H9 (cell line): ENCODE results near the gene LRP10. TPM values are rescaled to one million over a fixed set of nuclear protein-coding genes. Genes with fewer than 3 reads are reported as not detected.

ENCODE experiments used
- DNase-seq: peaks from one replicate; pipeline ENCODE4 v3.0.0-alpha.2; 2017
- H2AFZ ChIP-seq: one replicate; pipeline ENCODE4 v1.6.1; 2013; ENCODE audit warnings: mild to moderate bottlenecking, low read length, control low read depth, moderate library complexity
- H2AK5ac ChIP-seq: 2 replicates; pipeline ENCODE4 v1.6.1; 2013; ENCODE audit warnings: low read length, control low read depth, mixed read lengths; ENCODE audit not compliant: insufficient read length
- H2BK120ac ChIP-seq: one replicate; pipeline ENCODE4 v1.6.1; 2013; ENCODE audit warnings: low read depth, mild to moderate bottlenecking, low read length, control low read depth, inconsistent platforms; ENCODE audit not compliant: poor library complexity, severe bottlenecking
- H2BK12ac ChIP-seq: 2 replicates; pipeline ENCODE4 v1.6.1; 2013; ENCODE audit warnings: low read length, control low read depth, mixed read lengths, low read depth; ENCODE audit not compliant: insufficient read length
- H2BK15ac ChIP-seq: 2 replicates; pipeline ENCODE4 v1.6.1; 2013; ENCODE audit warnings: low read depth, low read length, control low read depth
- H2BK20ac ChIP-seq: one replicate; pipeline ENCODE4 v1.6.1; 2013; ENCODE audit warnings: low read depth, mild to moderate bottlenecking, low read length, control low read depth, inconsistent platforms; ENCODE audit not compliant: poor library complexity, severe bottlenecking
- H2BK5ac ChIP-seq: 2 replicates; pipeline ENCODE4 v1.6.1; 2013; ENCODE audit warnings: low read length, control low read depth, mixed read lengths; ENCODE audit not compliant: insufficient read length
- H3K14ac ChIP-seq: 2 replicates; pipeline ENCODE4 v1.6.1; 2013; ENCODE audit warnings: low read length, control low read depth; ENCODE audit not compliant: insufficient read depth
- H3K18ac ChIP-seq: 2 replicates; pipeline ENCODE4 v1.6.1; 2013; ENCODE audit warnings: low read depth, mild to moderate bottlenecking, mixed read lengths, low read length, control low read depth; ENCODE audit not compliant: insufficient read length
- H3K23ac ChIP-seq: 2 replicates; pipeline ENCODE4 v1.6.1; 2013; ENCODE audit warnings: low read length, control low read depth, mixed read lengths, low read depth; ENCODE audit not compliant: insufficient read length
- H3K23me2 ChIP-seq: 2 replicates; pipeline ENCODE4 v1.6.1; 2013; ENCODE audit warnings: low read depth, mild to moderate bottlenecking, mixed read lengths, low read length, control low read depth; ENCODE audit not compliant: insufficient read length, poor library complexity, severe bottlenecking
- H3K27ac ChIP-seq: 2 replicates; pipeline ENCODE4 v1.5.1; 2013; ENCODE audit warnings: low read length, control low read depth, mixed read lengths, low read depth; ENCODE audit not compliant: insufficient read length
- H3K27me3 ChIP-seq: 2 replicates; pipeline ENCODE4 v1.6.1; 2013; ENCODE audit warnings: low read length, control low read depth, inconsistent platforms; ENCODE audit not compliant: insufficient read depth
- H3K4ac ChIP-seq: 2 replicates; pipeline ENCODE4 v1.6.1; 2013; ENCODE audit warnings: low read depth, mild to moderate bottlenecking, control low read depth, inconsistent platforms, low read length, moderate library complexity
- H3K4me1 ChIP-seq: 2 replicates; pipeline ENCODE4 v1.6.1; 2013; ENCODE audit warnings: low read length, control low read depth, inconsistent platforms; ENCODE audit not compliant: insufficient read depth
- H3K4me2 ChIP-seq: 2 replicates; pipeline ENCODE4 v1.6.1; 2013; ENCODE audit warnings: low read length, control low read depth, mixed read lengths; ENCODE audit not compliant: insufficient read length, insufficient read depth
- H3K56ac ChIP-seq: 2 replicates; pipeline ENCODE4 v1.6.1; 2013; ENCODE audit warnings: low read depth, mild to moderate bottlenecking, mixed read lengths, low read length, control low read depth; ENCODE audit not compliant: insufficient read length
- H3K79me1 ChIP-seq: 2 replicates; pipeline ENCODE4 v1.6.1; 2013; ENCODE audit warnings: low read depth, mild to moderate bottlenecking, moderate library complexity, low read length, control low read depth, inconsistent platforms; ENCODE audit not compliant: insufficient read depth, poor library complexity, severe bottlenecking
- H3K79me2 ChIP-seq: 2 replicates; pipeline ENCODE4 v1.6.1; 2013; ENCODE audit warnings: low read length, control low read depth, inconsistent platforms; ENCODE audit not compliant: insufficient read depth
- H3K9ac ChIP-seq: 2 replicates; pipeline ENCODE4 v1.6.1; 2013; ENCODE audit warnings: low read length, control low read depth, mixed read lengths; ENCODE audit not compliant: insufficient read length; ENCODE audit errors: extremely low read depth
- H3K9me3 ChIP-seq: one replicate; pipeline ENCODE4 v1.6.1; 2013; ENCODE audit warnings: low read depth, low read length, inconsistent platforms; ENCODE audit not compliant: control insufficient read depth
- H3T11ph ChIP-seq: one replicate; pipeline ENCODE4 v1.6.1; 2013; ENCODE audit warnings: mild to moderate bottlenecking, low read length, control low read depth, inconsistent platforms
- H4K20me1 ChIP-seq: one replicate; pipeline ENCODE4 v1.6.1; 2013; ENCODE audit not compliant: control insufficient read depth, insufficient read length, insufficient read depth
- H4K5ac ChIP-seq: 2 replicates; pipeline ENCODE4 v1.6.1; 2013; ENCODE audit warnings: low read depth, mild to moderate bottlenecking, mixed read lengths, low read length, control low read depth; ENCODE audit not compliant: insufficient read length
- H4K8ac ChIP-seq: replicated peaks from 2 replicates; pipeline ENCODE4 v1.6.1; 2013; ENCODE audit warnings: low read length, control low read depth, mixed read lengths, low read depth; ENCODE audit not compliant: insufficient read length
- H4K91ac ChIP-seq: 2 replicates; pipeline ENCODE4 v1.6.1; 2013; ENCODE audit warnings: low read depth, mild to moderate bottlenecking, moderate library complexity, mixed read lengths, low read length, control low read depth; ENCODE audit not compliant: insufficient read length
- H3K27ac Mint-ChIP-seq, 3 experiments: 2 replicates in 2 of 3; 3 replicates in 1 of 3; pipeline ENCODE4 v1.8.0; 2020 to 2021; ENCODE audit warnings: mixed read lengths in 3 of 3, mild to moderate bottlenecking in 1 of 3, moderate library complexity in 1 of 3
- H3K27me3 Mint-ChIP-seq: 2 replicates; pipeline ENCODE4 v1.8.0; 2021; ENCODE audit warnings: low read depth, mild to moderate bottlenecking, moderate library complexity, mixed read lengths
- H3K36me3 Mint-ChIP-seq, 3 experiments: 2 replicates in 2 of 3; 3 replicates in 1 of 3; pipeline ENCODE4 v1.8.0; 2020 to 2021; ENCODE audit warnings: low read depth in 3 of 3, mixed read lengths in 3 of 3; ENCODE audit not compliant: insufficient read depth in 1 of 3
- H3K4me1 Mint-ChIP-seq, 2 experiments: 2 replicates each; pipeline ENCODE4 v1.8.0; 2020; ENCODE audit warnings: mixed read lengths in 2 of 2
- H3K4me3 Mint-ChIP-seq, 2 experiments: 2 replicates in 1 of 2; 3 replicates in 1 of 2; pipeline ENCODE4 v1.8.0; 2020 to 2021; ENCODE audit warnings: mild to moderate bottlenecking in 2 of 2, mixed read lengths in 2 of 2, moderate library complexity in 1 of 2
- H3K9me3 Mint-ChIP-seq, 2 experiments: 2 replicates in 1 of 2; 3 replicates in 1 of 2; pipeline ENCODE4 v1.8.0; 2020; ENCODE audit warnings: mild to moderate bottlenecking in 2 of 2, mixed read lengths in 2 of 2, moderate library complexity in 1 of 2
- WGBS: extraction: QIAGEN DNeasy Blood & Tissue Kit; methylation state at CpG from one replicate; pipeline ENCODE4 v1.1.7; 2013; ENCODE audit warnings: missing lambda C conversion rate, low lambda C conversion rate, mixed read lengths; ENCODE audit not compliant: insufficient read length; ENCODE audit errors: extremely low coverage; 5-methylcytosine and 5-hydroxymethylcytosine counted together
- total RNA-seq: library from RNA; stranded (reverse); gene quantifications from 2 replicates; pipeline ENCODE4 v1.2.1, GENCODE V29; 2021
- TF ChIP-seq, protein P1 (sequence below): fragments of 200-600 bp; sonication (generic); conservative IDR thresholded peaks from 3 replicates; pipeline ENCODE4 v1.8.0; 2021; ENCODE audit warnings: antibody characterized with exemption, mild to moderate bottlenecking

LRP10 gene
- total RNA-seq, 1 experiment from 2014 or later = 13.3 TPM

DNA sequence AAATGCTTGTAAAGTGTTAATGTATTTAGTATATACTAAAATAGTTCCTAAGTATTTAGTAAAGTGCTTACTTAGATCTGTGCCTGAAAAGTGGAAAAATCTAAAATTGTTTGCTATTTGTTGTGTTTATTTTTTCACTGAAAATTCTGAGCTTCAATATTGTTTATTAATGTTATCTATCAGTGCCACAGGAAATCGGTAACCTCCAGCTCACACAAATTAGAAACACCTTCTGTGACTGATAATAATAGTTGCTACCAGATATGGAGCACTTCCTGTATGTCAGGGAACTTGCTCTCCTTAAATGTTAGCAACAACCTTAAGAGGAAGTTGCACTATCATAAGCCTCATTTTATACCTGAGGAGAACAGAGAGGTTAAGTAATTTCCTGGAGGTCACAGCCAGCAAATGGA, 723 bp upstream of the LRP10 start:
- no peaks in the 10 kb centered on the region for H3K27me3 ChIP-seq
- H2AFZ ChIP-seq = no peak overlapping the region
- no peak overlapping the region for H2BK12ac ChIP-seq
- H3K4me2 ChIP-seq = peak overlapping the region; percentile 71
- no peak overlapping the region for H3K14ac ChIP-seq
- no peak overlapping the region for H2BK120ac ChIP-seq
- no peak overlapping the region for H4K8ac ChIP-seq
- no peak overlapping the region for H3K9ac ChIP-seq
- H3K56ac ChIP-seq = no peak overlapping the region
- no peaks in the 10 kb centered on the region for H4K20me1 ChIP-seq
- H3K9me3 ChIP-seq = no peaks in the 10 kb centered on the region
- Mint-ChIP-seq H3K27me3 (no peaks in the 10 kb centered on the region), H3K36me3 (peaks cover 0 to 5% (median under 1%) of the 10 kb centered on the region in 3 experiments; a peak in 6 of 7 replicates), H3K4me3 (peak overlapping the region; percentile 77 to 90), H3K27ac (peak overlapping the region; percentile 96 to 97 (median 97); a peak in 5 of 7 replicates), H3K4me1 (peaks cover 14 to 17% of the 10 kb centered on the region in 2 experiments), H3K9me3 (no peaks in the 10 kb centered on the region)
- no peak overlapping the region for H4K91ac ChIP-seq
- TF ChIP-seq, protein P1, sequence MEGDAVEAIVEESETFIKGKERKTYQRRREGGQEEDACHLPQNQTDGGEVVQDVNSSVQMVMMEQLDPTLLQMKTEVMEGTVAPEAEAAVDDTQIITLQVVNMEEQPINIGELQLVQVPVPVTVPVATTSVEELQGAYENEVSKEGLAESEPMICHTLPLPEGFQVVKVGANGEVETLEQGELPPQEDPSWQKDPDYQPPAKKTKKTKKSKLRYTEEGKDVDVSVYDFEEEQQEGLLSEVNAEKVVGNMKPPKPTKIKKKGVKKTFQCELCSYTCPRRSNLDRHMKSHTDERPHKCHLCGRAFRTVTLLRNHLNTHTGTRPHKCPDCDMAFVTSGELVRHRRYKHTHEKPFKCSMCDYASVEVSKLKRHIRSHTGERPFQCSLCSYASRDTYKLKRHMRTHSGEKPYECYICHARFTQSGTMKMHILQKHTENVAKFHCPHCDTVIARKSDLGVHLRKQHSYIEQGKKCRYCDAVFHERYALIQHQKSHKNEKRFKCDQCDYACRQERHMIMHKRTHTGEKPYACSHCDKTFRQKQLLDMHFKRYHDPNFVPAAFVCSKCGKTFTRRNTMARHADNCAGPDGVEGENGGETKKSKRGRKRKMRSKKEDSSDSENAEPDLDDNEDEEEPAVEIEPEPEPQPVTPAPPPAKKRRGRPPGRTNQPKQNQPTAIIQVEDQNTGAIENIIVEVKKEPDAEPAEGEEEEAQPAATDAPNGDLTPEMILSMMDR = no peak
- no CpG with 5 or more reads among the region's 1 CpG for WGBS
- H3K79me1 ChIP-seq = no peaks in the 10 kb centered on the region
- no peak overlapping the region for H4K5ac ChIP-seq
- H2AK5ac ChIP-seq = no peak overlapping the region
- no peaks in the 10 kb centered on the region for H3K23me2 ChIP-seq
- H3K79me2 ChIP-seq = no peaks in the 10 kb centered on the region
- H2BK15ac ChIP-seq = no peak overlapping the region
- peaks cover 4% of the 10 kb centered on the region; the same call in 1 of the 2 replicates for H3K4me1 ChIP-seq
- no peak overlapping the region for H2BK20ac ChIP-seq
- no peak overlapping the region for H2BK5ac ChIP-seq
- H3K27ac ChIP-seq = peak overlapping the region; percentile 71
- DNase-seq = no peak
- H3T11ph ChIP-seq = no peak overlapping the region
- no peak overlapping the region for H3K23ac ChIP-seq
- no peak overlapping the region for H3K4ac ChIP-seq
- H3K18ac ChIP-seq = no peak overlapping the region
